ENCODE data around the gene PRRC1.

PRRC1 gene

GRCh38 chr5:127517480-127518318 is at the start of gene PRRC1:
Gene PRRC1 (plus strand): TSS chr5:127517640. CDS start chr5:127523480, 5,840 bp downstream.
- DNase-seq (ENCODE audit: low read depth in 2 of 3, low spot score in 1 of 3), result peak; percentile 54 to 80 (median 70)

GRCh38 chr5:127471211-127471610 is 46.2 kb upstream of the PRRC1 start:
- DNase-seq (ENCODE audit: low read depth in 2 of 3, low spot score in 1 of 3), result no peak

DNA sequence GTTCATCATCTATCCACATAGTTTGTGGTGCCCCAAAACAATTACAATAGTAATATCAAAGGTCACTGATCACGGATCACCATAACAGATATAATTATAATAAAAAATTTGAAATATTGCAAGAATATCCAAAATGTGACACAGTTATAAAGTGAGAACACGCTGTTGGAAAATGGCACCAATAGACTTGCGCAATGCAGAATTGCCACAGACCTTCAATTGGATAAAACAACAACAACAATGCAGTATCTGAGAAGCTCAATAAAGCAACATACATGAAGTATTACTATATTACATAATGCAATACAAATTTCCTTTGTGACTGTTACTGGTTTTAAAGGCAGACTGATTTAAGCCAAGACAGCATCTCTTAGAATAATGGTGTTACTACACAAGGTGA is 44.7 kb upstream of the PRRC1 start:
- DNase-seq (ENCODE audit: low read depth in 2 of 3, low spot score in 1 of 3), result no peak

- no peak for DNase-seq (ENCODE audit: low read depth in 2 of 3, low spot score in 1 of 3)
Measured at GRCh38 chr5:127486471-127486870, 31.0 kb upstream of the PRRC1 start.

- peak in 1 of 3 donors; percentile 20 for DNase-seq (ENCODE audit: low read depth in 2 of 3, low spot score in 1 of 3)
Measured at GRCh38 chr5:127492854-127493738, 24.3 kb upstream of the PRRC1 start.

DNA sequence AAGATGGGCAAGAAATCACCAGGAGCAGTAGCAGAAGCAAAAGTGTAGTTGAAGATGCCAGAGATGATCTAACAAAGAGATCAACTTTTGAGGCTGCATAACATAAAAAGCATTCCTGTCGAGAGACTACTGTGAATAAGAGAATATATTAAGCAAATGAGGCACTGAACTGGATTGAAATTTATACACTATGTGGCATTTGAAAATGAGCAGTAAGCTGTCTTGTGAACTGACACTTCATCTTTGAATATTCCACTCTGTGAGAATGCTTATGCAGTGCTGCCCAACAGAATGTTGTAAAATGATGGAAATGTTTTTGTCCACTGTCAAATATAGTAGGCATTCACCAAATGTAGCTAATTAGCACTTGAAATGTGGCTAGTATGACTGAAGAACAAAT is 18.9 kb upstream of the PRRC1 start:
- no peak for DNase-seq (ENCODE audit: low read depth in 2 of 3, low spot score in 1 of 3)

- no peak for DNase-seq (ENCODE audit: low read depth in 2 of 3, low spot score in 1 of 3)
Measured at GRCh38 chr5:127505905-127506304, 11.5 kb upstream of the PRRC1 start.

DNA sequence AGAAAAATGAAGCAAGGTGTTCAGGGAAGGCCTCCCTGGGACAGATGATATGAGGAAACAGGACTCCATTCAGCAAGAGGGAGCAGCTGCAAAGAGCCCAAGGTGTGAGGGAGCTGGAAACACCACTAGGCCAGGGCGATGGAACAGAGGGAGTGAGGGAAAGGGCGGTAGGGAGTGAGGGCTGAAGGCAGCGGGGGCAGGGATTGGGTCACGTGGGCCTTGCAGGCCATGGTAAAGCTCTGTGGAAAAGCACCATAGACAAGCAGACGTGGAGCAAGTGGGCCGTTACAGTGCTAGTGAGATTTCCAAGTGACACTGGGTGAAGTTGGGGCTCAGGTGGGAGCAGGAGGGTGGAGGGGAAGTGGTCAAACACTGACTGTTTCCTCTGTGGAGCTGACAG is 10.8 kb upstream of the PRRC1 start:
- no peak for DNase-seq (ENCODE audit: low read depth in 2 of 3, low spot score in 1 of 3)

- DNase-seq (ENCODE audit: low read depth in 2 of 3, low spot score in 1 of 3), result no peak
Measured at GRCh38 chr5:127508644-127509373, 8.6 kb upstream of the PRRC1 start.

DNA sequence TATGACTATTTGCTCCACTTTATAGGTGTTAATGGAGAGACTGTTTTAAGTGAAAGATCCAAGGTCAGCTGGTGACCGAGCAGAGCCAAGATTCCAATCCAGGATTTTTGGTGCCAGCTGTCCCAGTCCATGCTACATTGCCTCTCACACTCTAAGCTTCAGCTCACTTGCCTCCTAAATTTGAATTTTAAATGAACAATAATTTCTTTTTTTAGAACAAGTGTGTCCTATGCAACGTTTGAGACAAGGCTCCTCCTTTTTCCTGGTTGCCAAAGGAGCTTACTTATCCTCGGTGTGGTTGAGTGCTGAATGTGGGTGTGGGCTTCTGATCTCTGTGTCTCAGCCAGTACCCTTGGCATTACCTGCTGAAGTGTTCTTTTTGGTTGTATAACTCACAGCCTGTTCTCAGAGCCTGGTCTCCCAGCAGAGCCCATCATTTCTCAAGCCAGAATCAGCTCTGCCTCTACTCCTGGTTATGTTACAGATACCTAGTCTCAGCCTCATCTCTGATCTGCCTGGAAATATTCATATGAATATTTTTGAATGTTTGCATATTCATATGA is 4.0 kb upstream of the PRRC1 start:
- no peak for DNase-seq (ENCODE audit: low read depth in 2 of 3, low spot score in 1 of 3)

DNA sequence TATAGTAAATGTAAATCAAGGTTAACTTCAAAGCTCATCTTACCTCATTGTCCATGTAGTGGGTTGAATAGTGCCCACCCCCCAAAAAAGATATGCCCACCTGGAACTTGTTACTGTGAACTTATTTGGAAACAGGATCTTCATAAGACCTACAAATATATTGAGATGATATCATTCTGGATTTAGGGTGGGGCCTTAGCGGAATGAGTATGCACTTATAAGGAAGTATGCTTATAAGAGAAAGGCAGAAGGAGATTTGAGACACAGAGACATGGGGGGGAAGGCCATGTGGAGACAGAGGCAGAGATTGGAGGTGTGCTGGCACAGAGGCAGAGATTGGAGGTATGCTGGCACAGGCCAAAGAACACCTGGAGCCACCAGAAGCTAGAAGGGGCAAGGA is 2.6 kb upstream of the PRRC1 start:
- no peak for DNase-seq (ENCODE audit: low read depth in 2 of 3, low spot score in 1 of 3)

DNA sequence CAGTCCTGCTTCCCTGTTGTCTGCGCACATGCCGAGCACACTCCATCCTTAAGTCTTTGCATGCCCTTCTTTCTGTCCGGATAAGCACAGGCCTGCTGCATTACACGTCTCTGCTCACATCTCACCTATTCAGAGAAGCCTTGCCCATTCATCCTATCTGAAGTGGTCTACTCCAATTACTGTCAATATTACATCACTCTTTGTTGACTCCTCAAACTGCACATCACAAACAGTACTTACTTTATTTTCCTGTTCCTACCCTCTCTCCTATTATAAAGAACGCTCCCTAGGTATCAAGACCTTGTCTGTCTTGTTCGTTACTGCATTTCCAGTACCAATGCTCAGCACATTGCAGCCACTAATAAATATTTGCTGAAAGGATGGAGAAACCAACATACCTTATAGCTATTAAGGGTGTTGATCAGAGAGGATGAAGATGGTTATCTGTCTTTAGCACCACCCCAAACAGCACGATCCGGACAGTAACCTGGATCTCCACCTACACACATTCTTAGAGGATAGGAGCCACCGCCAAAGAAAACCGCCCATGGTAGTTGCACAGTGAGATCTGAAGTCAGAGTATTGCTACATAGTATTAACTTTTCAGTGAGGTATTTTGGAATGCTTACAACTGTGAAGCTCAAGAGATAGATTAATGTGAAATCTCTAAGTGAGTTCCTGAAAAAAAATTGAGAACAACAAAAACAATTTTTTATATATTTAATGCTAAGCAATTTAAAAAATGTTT is 1.6 kb upstream of the PRRC1 start:
- no peak for DNase-seq (ENCODE audit: low read depth in 2 of 3, low spot score in 1 of 3)

GRCh38 chr5:127517110-127517479 is 345 bp upstream of the PRRC1 start:
- DNase-seq (ENCODE audit: low read depth in 2 of 3, low spot score in 1 of 3), result peak in 1 of 3 donors; percentile 3

DNA sequence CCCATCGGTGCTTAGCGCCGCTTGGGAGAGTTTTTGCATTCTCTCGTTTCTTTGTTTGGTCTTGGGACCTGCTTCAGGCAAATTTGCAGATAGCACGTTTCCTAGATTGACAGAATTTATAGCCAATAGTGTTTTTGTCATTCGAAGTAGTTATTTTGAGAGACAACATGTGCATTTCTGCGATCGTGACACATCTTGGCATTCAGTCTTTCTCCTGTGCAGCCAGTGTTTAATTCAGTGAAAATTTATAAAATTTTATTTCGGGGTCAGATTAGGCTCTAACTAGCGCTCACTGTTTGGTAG is 830 bp downstream of the PRRC1 start:
- DNase-seq (ENCODE audit: low read depth in 2 of 3, low spot score in 1 of 3), result no peak

GRCh38 chr5:127519527-127519926 is 2.1 kb downstream of the PRRC1 start:
- DNase-seq (ENCODE audit: low read depth in 2 of 3, low spot score in 1 of 3), result no peak

GRCh38 chr5:127521138-127521770 is 3.8 kb downstream of the PRRC1 start:
- DNase-seq (ENCODE audit: low read depth in 2 of 3, low spot score in 1 of 3), result no peak

GRCh38 chr5:127525181-127525580 is 7.7 kb downstream of the PRRC1 start:
- DNase-seq (ENCODE audit: low read depth in 2 of 3, low spot score in 1 of 3), result no peak

DNA sequence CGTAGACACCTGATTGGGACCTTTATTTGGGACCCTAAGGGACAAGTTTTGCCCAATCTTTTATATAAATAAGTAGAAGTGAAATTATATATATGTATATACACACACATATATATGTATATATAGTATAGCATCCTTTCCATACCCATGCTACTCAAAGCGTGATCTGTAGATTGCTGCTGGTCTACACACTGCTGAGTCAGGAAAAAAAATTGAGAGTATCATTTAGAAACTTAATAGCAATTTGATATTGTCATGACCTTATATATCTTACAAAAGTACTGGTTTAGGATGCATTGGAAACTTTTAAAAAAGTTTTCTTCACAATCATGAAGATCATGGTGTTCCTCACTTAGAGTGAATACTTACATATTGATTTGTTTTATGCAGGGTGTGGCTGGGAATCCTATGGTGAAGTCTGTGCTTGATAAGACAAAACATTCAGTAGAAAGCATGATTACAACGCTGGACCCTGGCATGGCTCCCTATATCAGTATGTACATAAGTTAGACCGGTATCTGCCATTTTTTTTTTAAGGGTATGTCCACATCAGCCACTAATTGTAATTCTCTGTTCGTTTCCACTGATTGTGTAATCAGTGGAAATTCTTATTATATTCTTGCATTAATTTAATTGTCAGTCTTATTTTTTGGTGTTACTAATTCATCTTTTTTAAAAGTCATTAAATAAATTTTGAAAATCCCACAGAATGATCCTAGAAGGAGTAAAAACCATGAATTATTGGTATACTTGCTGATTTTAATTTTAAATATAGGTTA is 12.7 kb downstream of the PRRC1 start:
- no peak for DNase-seq (ENCODE audit: low read depth in 2 of 3, low spot score in 1 of 3)

- no peak for DNase-seq (ENCODE audit: low read depth in 2 of 3, low spot score in 1 of 3)
Measured at GRCh38 chr5:127536687-127537086, 19.2 kb downstream of the PRRC1 start.

Data from stimulated activated CD4-positive, alpha-beta T cell treated with anti-CD3 and anti-CD28 coated beads, Interleukin-12 subunit alpha, Interleukin-12 subunit beta, amount 100 ng/mL, for 48 hours (primary cell).